Activated CD4-positive, alpha-beta T cell treated with anti-CD3 and anti-CD28 coated beads for 24 hours (primary cell): ENCODE data around the gene MT1X.
A peak's percentile ranks its signal among the peaks of the same experiment; 100 is the strongest.
"Not testable (repeated sequence)": the region's sequence is repeated elsewhere in the genome, so short reads cannot be mapped to it uniquely, and the experiment has no call there.

Source experiments
- DNase-seq, 2 donors: peaks; one replicate each; pipeline ENCODE4 v3.0.0-alpha.2; 2020; ENCODE audit warnings: low read depth in 2 of 2

The MT1X gene

DNA sequence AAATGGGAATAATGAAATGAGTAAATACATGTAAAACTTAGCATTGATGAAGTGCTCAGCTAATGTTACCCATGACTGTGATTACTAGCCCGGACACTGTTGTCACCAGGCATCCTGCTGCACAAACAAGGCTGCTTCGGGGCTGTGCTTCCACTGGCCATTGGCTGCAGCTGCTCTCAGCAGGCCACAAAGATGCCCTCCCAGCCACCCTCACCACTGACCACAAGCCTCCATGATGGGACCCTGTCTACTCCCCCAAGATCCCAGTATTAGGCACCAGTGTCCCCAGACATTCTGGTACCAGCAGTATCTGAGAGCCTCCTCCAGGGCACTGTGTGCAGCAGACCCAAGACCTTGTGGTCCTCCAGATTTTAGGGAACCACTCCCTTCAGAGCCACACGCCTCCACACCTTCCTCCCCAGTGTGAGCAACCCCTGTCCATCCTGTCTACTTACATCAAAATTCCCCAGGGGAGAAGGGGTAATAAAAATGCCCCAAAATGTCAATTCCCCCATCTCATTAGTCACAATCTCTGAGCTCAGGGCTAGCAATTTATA lies 28.0 kb downstream of the MT1X start:
- DNase-seq, result no peak

DNA sequence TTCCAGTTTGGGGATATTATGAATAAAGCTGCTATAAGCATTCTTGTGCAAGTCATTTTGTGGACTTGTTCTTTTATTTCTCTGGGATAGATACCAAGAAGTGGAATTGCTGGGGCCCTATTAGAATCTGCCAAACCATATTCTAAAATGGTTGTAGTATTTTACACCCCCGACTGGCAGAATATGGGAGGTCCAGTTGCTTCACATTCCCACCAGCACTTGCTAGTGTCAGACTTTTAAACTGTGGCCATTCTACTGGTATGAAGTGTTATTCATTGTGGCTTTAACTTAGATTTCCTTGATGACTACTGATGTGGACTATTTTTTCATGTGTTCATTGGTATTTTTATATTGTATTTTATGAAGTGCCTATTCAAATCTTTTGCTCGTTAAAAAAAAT lies 29.6 kb downstream of the MT1X start:
- no peak for DNase-seq

DNA sequence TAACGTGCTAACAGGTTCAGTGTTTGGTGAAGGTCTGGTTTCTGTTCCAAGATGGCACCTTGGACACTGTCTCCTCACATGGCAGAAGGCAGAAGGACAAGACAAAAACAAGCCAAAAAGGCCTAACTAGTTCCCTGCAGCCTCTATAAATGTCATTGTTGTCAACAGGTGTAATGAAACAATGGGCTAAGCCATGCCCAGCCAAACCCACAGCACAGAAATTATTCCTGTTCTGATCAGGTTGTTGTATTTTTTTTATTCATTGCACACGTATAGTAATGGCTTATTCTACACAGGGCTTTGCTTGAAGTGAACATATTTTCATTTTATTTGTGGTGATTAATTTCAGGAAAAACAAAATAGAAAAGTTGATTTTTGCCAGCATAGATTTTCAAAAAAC lies 31.5 kb downstream of the MT1X start:
- no peak for DNase-seq

DNA sequence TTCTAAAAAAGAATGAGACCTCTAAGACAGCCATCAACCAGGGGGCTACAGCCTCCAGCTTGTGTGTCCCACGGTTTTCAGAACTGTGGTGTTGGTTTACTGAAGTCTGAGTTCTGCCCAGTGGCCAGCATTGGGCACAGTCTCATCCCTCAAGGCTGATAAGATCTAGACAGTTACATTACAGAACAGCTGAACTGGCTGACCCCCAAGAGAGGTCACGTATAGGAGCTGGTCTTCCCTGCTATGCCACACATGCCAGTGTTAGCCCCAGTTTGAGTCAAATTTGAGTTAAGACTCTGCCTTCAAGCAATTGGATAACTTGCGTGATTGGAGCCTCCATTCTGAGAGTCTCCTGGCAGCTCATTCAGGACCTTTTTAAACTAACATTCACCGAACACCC lies 32.9 kb downstream of the MT1X start:
- DNase-seq, result no peak

DNA sequence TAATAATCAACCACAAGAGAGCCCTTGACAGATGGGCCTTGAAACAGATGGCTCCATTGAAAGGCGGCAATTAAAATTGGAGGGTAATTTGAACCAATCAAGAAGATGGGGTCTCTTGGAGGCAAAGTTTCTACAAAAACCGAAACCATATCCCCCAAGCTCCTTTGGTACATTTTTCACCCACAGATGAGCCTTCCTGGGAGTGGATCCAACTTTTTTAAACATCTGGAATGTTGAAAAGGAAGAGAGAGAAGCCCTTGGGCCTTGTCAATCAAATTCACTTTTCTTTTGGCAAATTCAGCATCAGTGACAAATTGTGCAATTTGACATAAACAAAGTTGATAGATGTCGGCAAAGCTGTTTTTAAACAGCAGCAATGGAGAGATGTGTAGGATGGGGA lies 34.5 kb downstream of the MT1X start:
- DNase-seq, result no peak

GRCh38 chr16:56717532-56717931 lies 35.3 kb downstream of the MT1X start:
- DNase-seq, result not testable (repeated sequence)

GRCh38 chr16:56722200-56722842 lies 40.1 kb downstream of the MT1X start:
- no peak for DNase-seq

DNA sequence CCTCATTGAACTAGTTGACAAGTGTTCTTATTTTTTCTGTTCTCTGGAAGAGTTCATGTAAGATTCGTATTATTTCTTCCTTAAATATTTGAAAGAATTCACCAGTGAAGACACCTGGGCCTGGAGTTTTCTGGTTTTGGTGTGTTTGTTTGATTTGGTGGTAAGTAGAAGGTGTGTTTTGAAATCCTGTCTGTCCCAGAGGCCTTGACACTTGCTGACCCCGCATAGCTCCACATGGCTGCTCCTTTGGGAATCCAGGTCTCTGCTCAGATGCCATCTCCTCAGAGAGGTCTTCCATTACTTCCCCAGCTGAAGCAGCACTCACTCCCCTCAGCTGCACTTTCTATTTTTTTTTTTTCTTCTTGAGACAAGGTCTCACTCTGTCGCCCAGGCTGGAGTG lies 41.9 kb downstream of the MT1X start:
- DNase-seq, result no peak

DNA sequence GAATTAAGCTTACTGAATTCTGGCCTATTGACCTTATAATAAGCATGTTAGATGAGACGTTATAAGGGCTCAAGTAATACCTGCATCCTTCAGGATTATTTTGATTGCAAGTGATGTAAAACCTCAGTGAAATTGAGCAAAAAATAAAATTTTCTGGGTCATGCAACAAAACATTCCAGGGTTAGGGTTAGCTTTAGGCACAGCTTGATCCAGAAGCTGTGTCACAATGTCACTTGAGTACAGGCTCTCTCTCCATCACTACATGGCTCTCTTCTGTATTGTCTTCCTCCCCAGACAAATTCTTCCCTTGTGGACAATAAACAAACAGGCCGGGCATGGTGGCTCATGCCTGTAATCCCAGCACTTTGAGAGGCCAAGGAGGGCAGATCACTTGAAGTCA lies 44.0 kb downstream of the MT1X start:
- DNase-seq, result no peak

DNA sequence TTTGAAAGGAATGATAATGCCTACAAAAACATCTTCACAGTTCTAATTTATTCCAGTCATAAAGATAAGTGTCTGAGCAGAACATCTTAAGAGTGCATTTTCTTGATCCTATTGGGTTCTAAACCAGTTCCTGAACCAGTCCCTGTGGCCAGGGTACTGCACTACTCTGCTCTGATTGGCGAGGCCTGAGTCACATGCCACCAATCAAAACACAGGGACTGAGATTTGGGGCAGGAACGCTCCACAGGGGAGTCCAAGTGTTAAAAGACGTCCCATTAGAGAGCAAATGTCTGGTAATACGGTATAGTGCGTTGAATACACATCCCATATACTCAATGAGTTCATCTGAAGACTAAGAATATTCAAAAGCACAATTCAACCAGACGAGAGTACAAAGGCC lies 44.7 kb downstream of the MT1X start:
- no peak for DNase-seq

GRCh38 chr16:56728027-56728426 lies 45.8 kb downstream of the MT1X start:
- no peak for DNase-seq

DNA sequence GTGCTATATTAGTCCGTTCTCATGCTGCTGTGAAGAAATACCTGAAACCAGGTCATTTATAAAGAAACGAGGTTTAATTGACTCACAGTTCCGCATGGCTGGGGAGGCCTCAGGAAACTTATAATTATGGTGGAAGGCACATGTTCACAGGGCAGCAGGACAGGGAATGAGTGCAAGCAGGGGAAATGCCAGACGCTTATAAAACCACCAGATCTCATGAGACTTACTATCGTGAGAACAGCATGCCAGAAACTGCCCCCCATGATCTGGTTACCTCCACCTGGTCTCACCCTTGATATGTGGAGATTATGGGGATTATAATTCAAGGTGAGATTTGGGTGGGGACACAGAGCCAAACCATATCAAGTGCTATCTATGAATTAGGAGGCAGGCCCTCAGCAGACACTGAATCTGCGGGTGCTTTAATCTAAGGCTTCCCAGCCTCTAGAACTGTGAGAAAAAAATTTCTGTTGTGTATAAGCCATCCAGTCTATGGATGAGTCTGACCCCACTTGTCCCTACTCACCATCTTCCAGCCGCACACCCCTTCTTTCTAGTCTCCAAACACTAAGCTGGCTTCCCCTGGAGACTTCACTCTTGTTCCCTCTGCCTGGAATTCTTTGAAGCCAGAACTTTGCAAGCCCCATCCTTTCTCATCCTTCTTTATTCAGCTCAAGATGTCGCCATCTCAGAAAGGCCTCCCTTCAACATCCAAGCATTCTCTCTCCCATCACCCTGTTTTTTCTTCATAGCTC lies 46.9 kb downstream of the MT1X start:
- DNase-seq, result no peak

GRCh38 chr16:56729735-56730662 lies 47.7 kb downstream of the MT1X start, which contains the start of gene NUP93:
Gene NUP93 (plus strand): TSS chr16:56730129. CDS start chr16:56748248, 18,119 bp downstream.
- DNase-seq, result peak; percentile 80 to 85

DNA sequence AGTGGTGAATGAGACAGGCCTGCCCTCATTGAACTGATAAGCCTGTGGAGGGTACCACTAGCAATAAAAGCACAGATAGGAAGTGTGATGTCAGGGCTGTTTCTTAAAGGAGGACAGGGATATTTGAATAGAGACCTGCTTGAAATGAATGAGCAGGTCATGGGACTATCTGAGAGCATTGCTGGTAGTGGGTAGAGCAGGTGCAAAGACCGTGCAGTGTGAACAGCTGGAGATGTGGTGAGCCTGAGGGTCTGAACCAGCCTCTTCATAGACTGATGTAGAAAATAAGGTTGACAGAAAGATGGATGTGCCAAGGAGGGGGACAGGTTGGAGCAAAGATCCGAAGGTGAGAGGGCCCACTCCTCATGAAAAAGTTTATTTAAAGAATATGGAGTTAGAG lies 50.1 kb downstream of the MT1X start:
- DNase-seq, result no peak

DNA sequence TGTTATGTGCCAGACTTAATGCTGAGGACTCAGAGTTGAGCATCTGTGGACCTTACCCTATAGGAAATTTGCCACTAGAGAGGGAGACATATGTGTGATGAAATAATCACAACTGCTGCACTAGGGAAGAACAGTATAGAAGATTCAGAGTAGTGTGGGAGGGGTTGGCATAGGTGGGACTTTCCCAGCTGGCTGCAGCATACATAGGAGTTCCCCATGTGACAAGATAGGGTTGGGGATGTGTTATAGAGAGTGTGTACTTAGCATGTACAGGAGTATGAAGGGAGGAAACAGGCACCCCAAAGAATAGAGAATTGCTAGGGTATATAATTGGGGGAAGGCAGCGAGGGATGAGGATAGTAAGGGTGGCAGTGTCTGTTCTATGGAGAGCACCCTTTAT lies 50.6 kb downstream of the MT1X start:
- DNase-seq, result peak; percentile 14 to 15
